CD4-positive, alpha-beta T cell (primary cell): Measurements from ENCODE around the gene FAM171A1. TPM values are rescaled to one million over a fixed set of nuclear protein-coding genes. Genes with fewer than 3 reads are reported as not detected.

Experiments
- ATAC-seq: fragments of 200-7000 bp; cut with Tn5 transposase; one replicate; pipeline ENCODE4 v1.10.0; 2022; ENCODE audit warnings: mild to moderate bottlenecking; ENCODE audit not compliant: poor library complexity
- CTCF ChIA-PET: fragments of 350-600 bp; sonication (Branson Sonifier 250); formaldehyde crosslinking; loops from one replicate; lab custom pipeline; 2021; ENCODE audit warnings: antibody characterized with exemption, inconsistent platforms; lab: Charles Lee
- POLR2A ChIA-PET: fragments of 350-600 bp; sonication (Branson Sonifier 250); formaldehyde crosslinking; loops from one replicate; lab custom pipeline; 2021; ENCODE audit warnings: antibody characterized with exemption, inconsistent platforms; lab: Charles Lee
- DNase-seq, 14 experiments: peaks; one replicate each; pipeline ENCODE4 v3.0.0-alpha.2; 2013 to 2020; ENCODE audit warnings: mixed read lengths in 2 of 14
- H3K27ac ChIP-seq, 2 donors: one replicate each; pipeline versions ENCODE4 v1.5.1 to v1.7.0; 2013; ENCODE audit warnings: low read length in 2 of 2, low read depth in 1 of 2, mild to moderate bottlenecking in 1 of 2
- H3K27me3 ChIP-seq, 2 experiments: 1 replicate in 1 of 2; 2 replicates in 1 of 2; pipeline versions ENCODE4 v1.6.1 to v1.7.0; 2013; ENCODE audit warnings: low read length in 2 of 2, control low read depth in 1 of 2, mild to moderate bottlenecking in 1 of 2, moderate library complexity in 1 of 2; ENCODE audit not compliant: insufficient read depth in 2 of 2, control insufficient read depth in 1 of 2
- H3K36me3 ChIP-seq: one replicate; pipeline ENCODE4 v1.6.1; 2013; ENCODE audit warnings: low read length, control low read depth; ENCODE audit not compliant: insufficient read depth
- H3K4me1 ChIP-seq: one replicate; pipeline ENCODE4 v1.6.1; 2013; ENCODE audit warnings: low read length, control low read depth; ENCODE audit not compliant: insufficient read depth
- H3K4me3 ChIP-seq: one replicate; pipeline ENCODE4 v1.5.1; 2013; ENCODE audit warnings: mild to moderate bottlenecking, low read length, moderate library complexity
- H3K9me3 ChIP-seq, 2 experiments: 1 replicate in 1 of 2; 2 replicates in 1 of 2; pipeline versions ENCODE4 v1.6.1 to v1.7.0; 2013; ENCODE audit warnings: low read length in 2 of 2, mild to moderate bottlenecking in 2 of 2, control low read depth in 1 of 2, moderate library complexity in 1 of 2; ENCODE audit not compliant: control insufficient read depth in 1 of 2, insufficient read depth in 1 of 2
- H3K27ac Mint-ChIP-seq: one replicate; pipeline ENCODE4 v1.8.0; 2020; ENCODE audit warnings: mixed read lengths
- H3K27me3 Mint-ChIP-seq: one replicate; pipeline ENCODE4 v1.8.0; 2021; ENCODE audit warnings: mixed read lengths
- H3K36me3 Mint-ChIP-seq: one replicate; pipeline ENCODE4 v1.8.0; 2021; ENCODE audit warnings: low read depth, mixed read lengths
- H3K4me1 Mint-ChIP-seq: one replicate; pipeline ENCODE4 v1.8.0; 2021; ENCODE audit warnings: low read depth, mixed read lengths
- H3K4me3 Mint-ChIP-seq: one replicate; pipeline ENCODE4 v1.8.0; 2020; ENCODE audit warnings: mild to moderate bottlenecking, mixed read lengths
- H3K9me3 Mint-ChIP-seq: one replicate; pipeline ENCODE4 v1.8.0; 2020; ENCODE audit warnings: mixed read lengths
- intact Hi-C, 2 experiments: fragments of 100-400 bp; cut with DNase I in 1 of 2; cut with micrococcal nuclease in 1 of 2; formaldehyde crosslinking; loops; one replicate each; pipeline versions ENCODE4 v1.15.1 to v1.9.0; 2023 to 2025; cut with DNase I, micrococcal nuclease
- total RNA-seq, 174 experiments: library from RNA in 2 of 174; stranded (reverse) in 2 of 174; gene quantifications; one replicate each; pipeline ENCODE4 v1.2.3 and lab custom pipeline; 2021 to 2026
- TF ChIP-seq, protein P1 (sequence below): fragments of 200-600 bp; IDR thresholded peaks from one replicate; pipeline ENCODE4 v1.8.0; 2022; ENCODE audit warnings: antibody characterized with exemption, mild to moderate bottlenecking

The FAM171A1 gene
- total RNA-seq, 2 experiments from 2014 or later = 1.8 to 2.6 TPM

GRCh38 chr10:15267496-15267895 lies 103.6 kb downstream of the FAM171A1 start:
- Mint-ChIP-seq H3K9me3 (no peaks in the 10 kb centered on the region), H3K36me3 (no peaks in the 10 kb centered on the region), H3K4me1 (no peaks in the 10 kb centered on the region), H3K27me3 (no peaks in the 10 kb centered on the region), H3K27ac (no peak overlapping the region), H3K4me3 (no peak overlapping the region)
- TF ChIP-seq, protein P1, sequence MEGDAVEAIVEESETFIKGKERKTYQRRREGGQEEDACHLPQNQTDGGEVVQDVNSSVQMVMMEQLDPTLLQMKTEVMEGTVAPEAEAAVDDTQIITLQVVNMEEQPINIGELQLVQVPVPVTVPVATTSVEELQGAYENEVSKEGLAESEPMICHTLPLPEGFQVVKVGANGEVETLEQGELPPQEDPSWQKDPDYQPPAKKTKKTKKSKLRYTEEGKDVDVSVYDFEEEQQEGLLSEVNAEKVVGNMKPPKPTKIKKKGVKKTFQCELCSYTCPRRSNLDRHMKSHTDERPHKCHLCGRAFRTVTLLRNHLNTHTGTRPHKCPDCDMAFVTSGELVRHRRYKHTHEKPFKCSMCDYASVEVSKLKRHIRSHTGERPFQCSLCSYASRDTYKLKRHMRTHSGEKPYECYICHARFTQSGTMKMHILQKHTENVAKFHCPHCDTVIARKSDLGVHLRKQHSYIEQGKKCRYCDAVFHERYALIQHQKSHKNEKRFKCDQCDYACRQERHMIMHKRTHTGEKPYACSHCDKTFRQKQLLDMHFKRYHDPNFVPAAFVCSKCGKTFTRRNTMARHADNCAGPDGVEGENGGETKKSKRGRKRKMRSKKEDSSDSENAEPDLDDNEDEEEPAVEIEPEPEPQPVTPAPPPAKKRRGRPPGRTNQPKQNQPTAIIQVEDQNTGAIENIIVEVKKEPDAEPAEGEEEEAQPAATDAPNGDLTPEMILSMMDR = no peak
- Histone ChIP-seq H3K9me3 (peaks cover 0 to 13% of the 10 kb centered on the region in 2 experiments), H3K4me1 (no peaks in the 10 kb centered on the region), H3K27ac (no peak overlapping the region), H3K36me3 (no peaks in the 10 kb centered on the region), H3K4me3 (no peak overlapping the region), H3K27me3 (no peaks in the 10 kb centered on the region)
- intact Hi-C loops = no loop called here
- ATAC-seq = no peak
- ChIA-PET CTCF (no interaction called here), POLR2A (no interaction called here)
- DNase-seq = no peak

DNA sequence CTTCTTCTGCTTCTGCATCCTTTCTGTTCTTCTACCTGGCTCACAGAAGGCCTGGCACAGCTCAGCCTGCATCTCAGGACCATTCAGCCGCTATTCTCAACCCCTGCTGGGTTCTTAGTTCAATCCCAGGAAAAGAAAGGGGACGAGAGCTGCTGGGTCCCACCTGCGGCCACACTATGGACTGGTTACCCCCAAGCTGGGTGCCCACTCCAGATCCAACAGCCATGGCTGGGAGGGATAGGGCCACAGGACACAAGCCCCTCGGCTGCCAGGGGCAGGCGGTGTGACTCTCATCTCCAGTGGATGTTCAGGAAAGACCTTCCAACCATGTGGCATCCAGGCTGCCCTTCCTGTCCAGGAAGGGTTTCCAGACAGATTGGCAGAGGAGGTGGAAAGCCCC lies 105.0 kb downstream of the FAM171A1 start:
- no peak for ATAC-seq

GRCh38 chr10:15265558-15265957 lies 105.5 kb downstream of the FAM171A1 start:
- DNase-seq (no peak), ATAC-seq (no peak)
- no peak overlapping the region for H3K27ac Mint-ChIP-seq
- H3K9me3 Mint-ChIP-seq = no peaks in the 10 kb centered on the region
- ChIA-PET CTCF (no interaction called here), POLR2A (interaction anchor here (0.7 kb wide), 1 partner anchor 270 kb away, joined by 4 read pairs; no protein-coding TSS in a partner anchor)
- H3K4me1 ChIP-seq = no peaks in the 10 kb centered on the region
- H3K27me3 ChIP-seq = no peaks in the 10 kb centered on the region
- no peak overlapping the region for H3K27ac ChIP-seq
- no peaks in the 10 kb centered on the region for H3K36me3 Mint-ChIP-seq
- no peaks in the 10 kb centered on the region for H3K27me3 Mint-ChIP-seq
- H3K4me3 ChIP-seq = no peak overlapping the region
- no peaks in the 10 kb centered on the region for H3K4me1 Mint-ChIP-seq
- H3K36me3 ChIP-seq = no peaks in the 10 kb centered on the region
- H3K4me3 Mint-ChIP-seq = no peak overlapping the region
- H3K9me3 ChIP-seq = peaks cover 0 to 13% of the 10 kb centered on the region in 2 experiments
- intact Hi-C loops = no loop called here
- TF ChIP-seq, protein P1 = no peak

More for the DNA sequence above, 105.0 kb downstream of the FAM171A1 start:
- Mint-ChIP-seq H3K27me3 (no peaks in the 10 kb centered on the region), H3K4me1 (no peaks in the 10 kb centered on the region), H3K9me3 (no peaks in the 10 kb centered on the region), H3K27ac (no peak overlapping the region), H3K4me3 (no peak overlapping the region), H3K36me3 (no peaks in the 10 kb centered on the region)
- DNase-seq = no peak
- Histone ChIP-seq H3K4me3 (no peak overlapping the region), H3K27ac (no peak overlapping the region), H3K36me3 (no peaks in the 10 kb centered on the region), H3K9me3 (peaks cover 0 to 13% of the 10 kb centered on the region in 2 experiments), H3K27me3 (no peaks in the 10 kb centered on the region), H3K4me1 (no peaks in the 10 kb centered on the region)
- TF ChIP-seq, protein P1 = no peak
- intact Hi-C loops = no loop called here
- ChIA-PET POLR2A (interaction anchor here (0.7 kb wide), 1 partner anchor 271 kb away, joined by 4 read pairs; no protein-coding TSS in a partner anchor), CTCF (no interaction called here)
